ACHN (cell line): ENCODE measurements around the gene DRAXIN.

Experiments
- DNase-seq: peaks from one replicate; pipeline ENCODE4 v3.0.0-alpha.2; 2015
- in situ Hi-C: cut with HindIII; loops from 2 replicates; pipeline ENCODE4 v1.10.0; 2017; ENCODE audit warnings: low sequenced_read_pairs, low pct_ligation_motif_present, low pct_unique_long_range_greater_than_20kb

Gene DRAXIN

DNA sequence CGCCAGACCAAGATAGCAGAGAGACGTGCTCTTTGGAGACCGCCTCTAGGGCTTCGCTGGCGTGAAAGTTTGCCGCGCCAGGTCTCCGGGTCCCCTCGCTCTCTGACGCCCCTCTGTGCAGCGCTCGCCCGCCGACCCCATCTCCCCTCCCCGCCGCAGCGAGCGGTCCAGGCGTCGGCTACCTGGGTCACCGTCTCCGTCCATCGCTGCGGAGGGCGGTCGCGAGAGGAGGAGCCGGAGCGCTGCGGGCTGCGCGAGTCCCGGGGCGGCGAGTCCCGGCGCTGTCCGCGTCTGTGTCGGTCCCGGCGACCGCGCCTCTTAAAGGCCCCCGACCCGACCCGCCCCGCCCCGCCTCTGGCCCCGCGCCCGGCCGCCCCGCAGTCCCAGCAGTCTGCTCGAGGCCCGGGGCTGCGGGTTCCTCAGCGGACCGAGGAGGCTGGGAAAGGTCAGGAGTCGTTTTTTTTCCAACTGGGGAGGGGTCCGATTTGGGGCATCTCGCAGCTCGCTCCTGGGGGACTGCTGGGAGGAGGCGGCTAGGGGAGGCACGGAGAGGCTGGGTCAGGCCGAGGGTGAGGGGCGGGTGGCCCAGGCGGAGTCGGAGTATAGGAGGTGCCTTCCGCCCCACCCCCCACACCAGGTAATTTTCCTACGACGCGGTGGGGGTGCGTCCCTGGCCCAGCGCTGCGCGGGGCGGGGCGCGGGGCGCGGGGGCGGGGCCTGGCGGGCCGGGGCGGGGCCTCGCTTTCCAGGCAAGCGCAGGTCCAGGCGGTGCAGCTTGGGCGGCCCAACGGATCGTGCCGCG, 37.2 kb upstream of the DRAXIN start, which contains the start of the genes FBXO2 and FBXO44:
FBXO2 (minus strand) TSS at position 293 of the 802 bp plus-strand sequence; CDS start at position 204, 89 bp downstream.
FBXO44 (plus strand) TSS at position 741 of the 802 bp plus-strand sequence. CDS start 959 bp downstream, outside the sequence.
- in situ Hi-C loops: no loop called here
- DNase-seq: no peak

- in situ Hi-C loops: no loop called here
- DNase-seq: no peak
Measured at GRCh38 chr1:11654939-11655808, 36.3 kb upstream of the DRAXIN start.

GRCh38 chr1:11657654-11658053, 33.9 kb upstream of the DRAXIN start:
- in situ Hi-C loops: no loop called here

DNA sequence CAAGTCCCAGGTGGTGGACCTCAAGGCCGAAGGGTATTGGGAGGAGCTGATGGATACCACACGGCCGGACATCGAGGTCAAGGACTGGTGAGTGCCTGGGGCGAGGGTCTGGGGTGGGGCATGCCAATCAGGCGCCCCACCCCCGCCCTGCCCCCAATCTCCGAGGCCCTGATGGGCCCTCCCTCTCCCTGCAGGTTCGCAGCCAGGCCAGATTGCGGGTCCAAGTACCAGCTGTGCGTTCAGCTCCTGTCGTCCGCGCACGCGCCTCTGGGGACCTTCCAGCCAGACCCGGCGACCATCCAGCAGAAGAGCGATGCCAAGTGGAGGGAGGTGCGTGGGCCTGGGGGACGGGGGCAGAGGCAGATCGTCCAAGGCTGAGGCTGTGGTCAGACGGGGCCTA, 33.0 kb upstream of the DRAXIN start:
- in situ Hi-C loops: no loop called here
- no peak for DNase-seq

More at GRCh38 chr1:11657654-11658053, 33.9 kb upstream of the DRAXIN start:
- no peak for DNase-seq

DNA sequence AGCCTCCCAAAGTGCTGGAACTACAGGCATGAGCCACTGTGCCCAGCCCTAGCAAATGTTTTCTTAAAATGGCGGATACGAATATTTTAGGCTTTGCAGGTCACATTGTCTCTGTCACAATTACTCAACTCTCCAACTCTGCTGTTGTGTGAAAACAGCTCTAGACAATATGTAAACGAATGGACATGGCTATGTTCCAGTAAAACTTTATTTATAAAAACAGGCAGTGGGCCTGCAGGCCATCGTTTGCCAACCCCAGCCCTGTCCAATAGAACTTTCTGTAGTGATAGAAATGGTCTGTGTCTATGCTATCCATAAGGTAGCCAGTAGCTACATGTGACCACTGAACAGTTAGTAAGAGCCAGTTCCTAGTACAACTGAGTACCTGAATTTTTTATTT, 31.8 kb upstream of the DRAXIN start:
- no peak for DNase-seq
- in situ Hi-C loops: no loop called here

DNA sequence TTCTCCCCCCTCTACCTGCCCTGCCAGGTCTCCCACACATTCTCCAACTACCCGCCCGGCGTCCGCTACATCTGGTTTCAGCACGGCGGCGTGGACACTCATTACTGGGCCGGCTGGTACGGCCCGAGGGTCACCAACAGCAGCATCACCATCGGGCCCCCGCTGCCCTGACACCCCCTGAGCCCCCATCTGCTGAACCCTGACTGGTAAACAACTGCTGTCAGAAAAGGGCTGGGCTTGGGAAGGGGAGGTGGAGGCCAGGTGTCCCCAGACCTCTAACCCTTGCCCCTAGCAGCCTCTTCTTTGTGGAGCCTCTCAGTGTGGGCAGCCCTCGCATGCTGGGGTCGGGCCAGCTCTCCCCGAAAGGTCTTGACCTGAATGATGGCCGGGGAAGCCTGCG, 30.4 kb upstream of the DRAXIN start:
- in situ Hi-C loops: no loop called here

DNA sequence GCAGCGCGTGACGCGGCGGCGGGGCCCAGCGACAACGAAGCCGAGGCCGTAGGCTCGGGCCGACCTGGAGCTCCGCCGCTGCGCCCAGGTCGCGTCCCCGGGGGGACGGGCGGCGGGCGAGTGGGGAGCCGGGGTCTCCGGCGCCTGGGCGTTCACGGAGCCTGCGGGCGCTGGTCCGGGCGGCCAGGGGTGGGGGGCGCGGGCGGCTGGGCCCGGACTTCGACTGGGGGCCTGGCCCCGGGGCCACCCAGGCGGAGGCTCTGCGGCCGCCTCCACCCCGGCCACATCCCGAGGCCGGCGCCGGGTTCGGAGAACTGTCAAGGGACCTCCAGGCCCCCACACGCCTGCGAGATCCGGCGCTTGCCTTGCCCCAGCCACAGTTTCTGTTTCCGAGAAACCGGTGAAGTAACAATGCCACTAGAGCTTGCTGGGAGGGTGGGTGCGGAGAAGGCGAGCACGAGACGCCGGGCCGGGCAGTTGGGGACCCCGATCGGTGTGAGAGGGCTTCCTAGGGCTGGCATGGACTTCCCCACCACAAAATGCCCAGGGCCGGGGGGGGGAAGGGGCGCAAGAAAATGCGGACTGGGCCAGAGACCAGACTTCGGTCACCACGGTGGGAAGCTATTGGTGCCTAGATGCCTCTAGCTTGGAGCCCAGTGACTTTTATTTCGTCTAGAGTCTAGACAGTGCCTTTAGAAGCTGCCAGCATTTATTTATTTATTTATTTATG, 27.0 kb upstream of the DRAXIN start:
- DNase-seq: no peak
- in situ Hi-C loops: no loop called here

More for the DNA sequence above, 30.4 kb upstream of the DRAXIN start:
- no peak for DNase-seq

DNA sequence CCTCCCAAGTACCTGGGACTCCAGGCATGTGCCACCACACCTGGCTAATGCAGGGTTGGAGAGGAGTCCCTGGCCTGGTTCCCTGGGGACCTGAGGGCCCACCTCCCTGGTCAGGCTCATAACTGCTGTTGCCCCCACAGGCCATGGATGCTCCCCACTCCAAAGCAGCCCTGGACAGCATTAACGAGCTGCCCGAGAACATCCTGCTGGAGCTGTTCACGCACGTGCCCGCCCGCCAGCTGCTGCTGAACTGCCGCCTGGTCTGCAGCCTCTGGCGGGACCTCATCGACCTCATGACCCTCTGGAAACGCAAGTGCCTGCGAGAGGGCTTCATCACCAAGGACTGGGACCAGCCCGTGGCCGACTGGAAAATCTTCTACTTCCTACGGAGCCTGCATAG, 23.0 kb upstream of the DRAXIN start:
- DNase-seq: no peak
- in situ Hi-C loops: no loop called here

GRCh38 chr1:11670747-11671146, 20.8 kb upstream of the DRAXIN start:
- no peak for DNase-seq
- in situ Hi-C loops: no loop called here

GRCh38 chr1:11671205-11671543, 20.3 kb upstream of the DRAXIN start:
- in situ Hi-C loops: no loop called here
- no peak for DNase-seq

- in situ Hi-C loops: no loop called here
- no peak for DNase-seq
Measured at GRCh38 chr1:11671544-11672286, 19.8 kb upstream of the DRAXIN start.

DNA sequence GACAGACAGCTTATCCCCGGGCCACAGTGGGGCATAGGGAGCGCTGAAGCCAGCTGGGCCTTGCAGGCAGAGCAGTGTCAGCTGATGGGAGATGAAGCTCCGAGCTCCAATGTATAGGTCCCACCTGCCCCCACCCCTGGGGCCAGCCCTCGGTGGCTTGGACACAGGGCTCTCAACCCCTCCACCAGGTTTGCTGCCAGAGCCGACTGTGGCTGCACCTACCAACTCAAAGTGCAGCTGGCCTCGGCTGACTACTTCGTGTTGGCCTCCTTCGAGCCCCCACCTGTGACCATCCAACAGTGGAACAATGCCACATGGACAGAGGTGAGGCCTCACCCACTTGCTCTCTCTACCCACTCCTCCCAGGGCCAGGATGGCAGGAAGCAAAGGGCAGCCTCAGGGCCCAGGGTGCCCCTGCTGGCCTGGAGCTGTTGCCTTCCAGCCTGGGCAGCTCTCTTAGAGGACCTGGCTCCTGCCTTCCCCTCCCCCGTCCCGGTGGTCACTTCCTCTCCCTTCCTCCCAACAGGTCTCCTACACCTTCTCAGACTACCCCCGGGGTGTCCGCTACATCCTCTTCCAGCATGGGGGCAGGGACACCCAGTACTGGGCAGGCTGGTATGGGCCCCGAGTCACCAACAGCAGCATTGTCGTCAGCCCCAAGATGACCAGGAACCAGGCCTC, 18.3 kb upstream of the DRAXIN start:
- DNase-seq: no peak
- in situ Hi-C loops: no loop called here

- in situ Hi-C loops: no loop called here
- no peak for DNase-seq
Measured at GRCh38 chr1:11674488-11674887, 17.0 kb upstream of the DRAXIN start.

- no peak for DNase-seq
- in situ Hi-C loops: no loop called here
Measured at GRCh38 chr1:11675325-11675724, 16.2 kb upstream of the DRAXIN start.

DNA sequence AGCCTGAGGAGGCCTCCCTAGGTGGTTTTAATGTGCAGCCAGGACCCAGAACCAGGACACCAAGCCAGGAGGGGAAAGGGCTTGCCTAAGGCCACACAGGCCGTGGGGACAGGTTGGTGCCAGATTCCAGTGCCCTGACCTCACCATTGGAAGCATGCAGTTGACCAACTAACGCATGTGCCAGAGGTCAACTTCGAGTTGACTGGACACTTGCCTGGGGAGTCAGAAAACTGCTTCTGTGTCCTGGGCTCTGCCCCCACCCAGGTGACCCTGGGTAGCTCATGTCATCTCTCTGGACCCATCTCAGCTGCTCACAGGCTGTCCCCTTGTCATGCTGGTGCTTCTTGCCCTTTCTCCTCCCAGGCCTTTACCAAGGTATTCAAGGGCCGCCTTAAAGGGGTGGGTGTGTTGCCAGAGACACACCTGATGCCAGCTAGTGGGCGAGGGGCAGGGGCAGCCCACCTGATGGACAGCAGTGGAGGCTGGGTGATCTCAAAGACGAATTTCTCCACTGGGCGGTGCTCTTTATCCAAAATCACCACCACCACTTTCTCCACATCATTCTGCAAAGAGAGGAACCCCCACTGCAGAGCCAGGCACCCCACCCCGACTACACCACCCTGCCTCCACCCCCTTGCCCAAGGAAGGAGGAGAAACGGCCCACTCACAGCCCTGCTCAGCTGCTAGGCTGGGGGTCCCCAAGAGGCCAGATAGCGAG, 15.0 kb upstream of the DRAXIN start:
- no peak for DNase-seq
- in situ Hi-C loops: no loop called here

GRCh38 chr1:11678442-11678841, 13.1 kb upstream of the DRAXIN start:
- in situ Hi-C loops: no loop called here
- DNase-seq: no peak
